H1 (cell line): ENCODE data around the gene ITPR3. TPM values are rescaled to one million over a fixed set of nuclear protein-coding genes. Genes with fewer than 3 reads are reported as not detected.

Source experiments
- CTCF ChIA-PET: fragments of 300-600 bp; sonication (Branson Sonifier 250); formaldehyde crosslinking; loops from one replicate; lab custom pipeline; 2021; ENCODE audit not compliant: partially characterized antibody; lab: Charles Lee
- POLR2A ChIA-PET: fragments of 300-600 bp; sonication (Branson Sonifier 250); formaldehyde crosslinking; loops from one replicate; lab custom pipeline; 2021; ENCODE audit warnings: inconsistent platforms; ENCODE audit not compliant: partially characterized antibody; lab: Charles Lee
- DNase-seq, 2 experiments: peaks; one replicate each; pipeline versions ENCODE4 v3.0.0 to v3.0.0-alpha.2; 2010 to 2022; ENCODE audit warnings: low spot score in 2 of 2, low read depth in 1 of 2, mixed read lengths in 1 of 2
- FAIRE-seq: peaks from 2 replicates; lab custom pipeline; 2011; peaks lifted over from hg19 to GRCh38; lab: Jason Lieb, UNC
- H2AFZ ChIP-seq: 2 replicates; pipeline ENCODE4 v1.8.1; 2012; ENCODE audit warnings: low read length, inconsistent platforms
- H2AK5ac ChIP-seq: 2 replicates; pipeline ENCODE4 v1.6.1; 2013; ENCODE audit warnings: low read depth, low read length
- H2BK120ac ChIP-seq: replicated peaks from 2 replicates; pipeline ENCODE3; 2013; ENCODE audit warnings: low read depth, low read length, inconsistent platforms
- H2BK12ac ChIP-seq: 2 replicates; pipeline ENCODE4 v1.6.1; 2013; ENCODE audit warnings: low read depth, low read length
- H2BK15ac ChIP-seq: 2 replicates; pipeline ENCODE4 v1.6.1; 2013; ENCODE audit warnings: low read length
- H2BK20ac ChIP-seq: 2 replicates; pipeline ENCODE4 v1.6.1; 2013; ENCODE audit warnings: low read length
- H2BK5ac ChIP-seq: 2 replicates; pipeline ENCODE4 v1.6.1; 2013; ENCODE audit warnings: low read depth, low read length
- H3K14ac ChIP-seq: 2 replicates; pipeline ENCODE4 v1.6.1; 2013; ENCODE audit warnings: inconsistent platforms; ENCODE audit not compliant: insufficient read length
- H3K18ac ChIP-seq: 2 replicates; pipeline ENCODE4 v1.6.1; 2013; ENCODE audit warnings: low read length; ENCODE audit errors: extremely low read depth
- H3K23ac ChIP-seq: 2 replicates; pipeline ENCODE4 v1.6.1; 2013; ENCODE audit warnings: inconsistent platforms; ENCODE audit not compliant: insufficient read length
- H3K23me2 ChIP-seq: 2 replicates; pipeline ENCODE4 v1.6.1; 2013; ENCODE audit warnings: low read depth, low read length
- H3K27ac ChIP-seq: 2 replicates; pipeline ENCODE4 v1.6.1; 2011; ENCODE audit warnings: low read depth, low read length, inconsistent platforms
- H3K27me3 ChIP-seq, 4 experiments: replicated peaks in 1 of 4; 1 replicate in 1 of 4; 2 replicates in 3 of 4; pipeline versions ENCODE4 v1.6.1 to v1.8.1; 2011 to 2013; ENCODE audit warnings: low read length in 3 of 4, mild to moderate bottlenecking in 3 of 4, inconsistent platforms in 2 of 4, mixed read lengths in 2 of 4, moderate library complexity in 1 of 4; ENCODE audit not compliant: control insufficient read depth in 3 of 4, insufficient read depth in 3 of 4; ENCODE audit errors: extremely low read depth in 1 of 4
- H3K36me3 ChIP-seq, 4 experiments: 2 replicates each; pipeline versions ENCODE4 v1.6.1 to v1.8.1; 2011 to 2013; ENCODE audit warnings: mild to moderate bottlenecking in 4 of 4, low read length in 3 of 4, moderate library complexity in 2 of 4, control low read depth in 1 of 4, inconsistent platforms in 1 of 4; ENCODE audit not compliant: insufficient read depth in 4 of 4, control insufficient read depth in 2 of 4
- H3K4ac ChIP-seq: replicated peaks from 2 replicates; pipeline ENCODE3; 2013; ENCODE audit warnings: low read length, low read depth, mixed read lengths, inconsistent platforms; ENCODE audit not compliant: insufficient read length
- H3K4me1 ChIP-seq, 4 experiments: replicated peaks in 1 of 4; 1 replicate in 1 of 4; 2 replicates in 3 of 4; pipeline versions ENCODE4 v1.6.1 to v1.8.1; 2011 to 2013; ENCODE audit warnings: low read length in 3 of 4, inconsistent platforms in 2 of 4, mixed read lengths in 1 of 4; ENCODE audit not compliant: insufficient read depth in 4 of 4, control insufficient read depth in 3 of 4
- H3K4me2 ChIP-seq, 2 experiments: 2 replicates each; pipeline versions ENCODE4 v1.6.1 to v1.8.1; 2011 to 2013; ENCODE audit warnings: low read depth in 2 of 2, low read length in 2 of 2, control low read depth in 1 of 2, inconsistent platforms in 1 of 2, mild to moderate bottlenecking in 1 of 2; ENCODE audit not compliant: insufficient read depth in 1 of 2
- H3K4me3 ChIP-seq, 4 experiments: fragments of 200-600, 300-600 bp in 1 of 4; sonication (generic), shearing (Covaris generic), sonication (Bioruptor Twin) in 1 of 4; 2 replicates each; pipeline versions ENCODE4 v1.5.1 to v1.8.1; 2011 to 2016; ENCODE audit warnings: low read length in 4 of 4, low read depth in 3 of 4, control low read depth in 2 of 4, inconsistent platforms in 2 of 4, mild to moderate bottlenecking in 2 of 4, mixed read lengths in 1 of 4, moderate library complexity in 1 of 4; ENCODE audit not compliant: insufficient read depth in 2 of 4; ENCODE audit errors: extremely low read depth in 1 of 4
- H3K56ac ChIP-seq: replicated peaks from 2 replicates; pipeline ENCODE3; 2013; ENCODE audit warnings: low read depth, mild to moderate bottlenecking, mixed read lengths, low read length, inconsistent platforms; ENCODE audit not compliant: insufficient read length
- H3K79me1 ChIP-seq: 2 replicates; pipeline ENCODE4 v1.6.1; 2013; ENCODE audit warnings: low read depth, low read length, control low read depth
- H3K79me2 ChIP-seq, 2 experiments: 2 replicates each; pipeline versions ENCODE4 v1.6.1 to v1.8.1; 2012 to 2013; ENCODE audit warnings: low read length in 2 of 2, mild to moderate bottlenecking in 2 of 2, inconsistent platforms in 1 of 2; ENCODE audit not compliant: insufficient read depth in 2 of 2, control insufficient read depth in 1 of 2
- H3K9ac ChIP-seq, 4 experiments: replicated peaks in 1 of 4; 1 replicate in 1 of 4; 2 replicates in 3 of 4; pipeline versions ENCODE4 v1.6.1 to v1.8.1; 2011 to 2013; ENCODE audit warnings: low read depth in 3 of 4, low read length in 3 of 4, control low read depth in 2 of 4, mild to moderate bottlenecking in 2 of 4, moderate library complexity in 2 of 4, inconsistent platforms in 1 of 4; ENCODE audit errors: extremely low read depth in 1 of 4
- H3K9me3 ChIP-seq, 2 experiments: 2 replicates each; pipeline versions ENCODE4 v1.6.1 to v1.8.1; 2012 to 2013; ENCODE audit warnings: mild to moderate bottlenecking in 2 of 2, moderate library complexity in 2 of 2, control low read depth in 1 of 2, inconsistent platforms in 1 of 2, low read depth in 1 of 2, low read length in 1 of 2, mixed read lengths in 1 of 2; ENCODE audit not compliant: insufficient read depth in 2 of 2
- H4K20me1 ChIP-seq, 2 experiments: replicated peaks in 1 of 2; 2 replicates each; pipeline versions ENCODE3 to v1.8.1; 2011 to 2013; ENCODE audit warnings: inconsistent platforms in 2 of 2, low read length in 2 of 2, mild to moderate bottlenecking in 1 of 2; ENCODE audit not compliant: insufficient read depth in 2 of 2, control insufficient read depth in 1 of 2
- H4K5ac ChIP-seq: 2 replicates; pipeline ENCODE4 v1.6.1; 2013; ENCODE audit warnings: low read length, low read depth, mixed read lengths, inconsistent platforms; ENCODE audit not compliant: insufficient read length
- H4K8ac ChIP-seq: 2 replicates; pipeline ENCODE4 v1.8.0; 2013; ENCODE audit warnings: mild to moderate bottlenecking, moderate library complexity, low read length, inconsistent platforms; ENCODE audit not compliant: insufficient read depth; ENCODE audit errors: extremely low read depth
- H4K91ac ChIP-seq: replicated peaks from 2 replicates; pipeline ENCODE3; 2013; ENCODE audit warnings: low read length, mixed read lengths, inconsistent platforms; ENCODE audit not compliant: insufficient read length
- SP4 ChIP-seq: IDR thresholded peaks from 2 replicates; pipeline ENCODE4 v1.6.1; 2012; ENCODE audit warnings: low read length, inconsistent platforms
- TEAD4 ChIP-seq: IDR thresholded peaks from 2 replicates; pipeline ENCODE4 v1.6.1; 2012; ENCODE audit warnings: low read depth, low read length, inconsistent platforms, mixed read lengths
- YY1 ChIP-seq: IDR thresholded peaks from 2 replicates; pipeline ENCODE4 v1.6.1; 2011; ENCODE audit warnings: low read depth, mild to moderate bottlenecking, low read length
- WGBS, 2 experiments: shearing (Covaris generic) in 1 of 2; methylation state at CpG; one replicate each; pipeline versions ENCODE4 v1.1.6 to v1.1.7; 2013 to 2015; ENCODE audit warnings: low lambda C conversion rate in 2 of 2, mixed read lengths in 2 of 2, inconsistent platforms in 1 of 2, low coverage in 1 of 2, missing lambda C conversion rate in 1 of 2; ENCODE audit not compliant: insufficient replicate concordance in 2 of 2, insufficient coverage in 1 of 2, insufficient read length in 1 of 2; ENCODE audit errors: extremely low coverage in 1 of 2, missing lambda C conversion rate in 1 of 2; 5-methylcytosine and 5-hydroxymethylcytosine counted together
- polyA plus RNA-seq, 7 experiments: library from polyadenylated mRNA; depleted of rRNA in 3 of 7; stranded (reverse) in 5 of 7; unstranded in 2 of 7; fragments of >200 nt in 5 of 7; fragments of 200-250 nt in 2 of 7; gene quantifications; 1 replicate in 5 of 7; 2 replicates in 1 of 7; 4 replicates in 1 of 7; pipeline versions ENCODE4 v1.2.1 to v1.2.3, GENCODE V29; 2011 to 2013; ENCODE audit warnings: missing spikeins in 2 of 7, mixed read lengths in 2 of 7
- total RNA-seq: library from RNA; stranded (reverse); fragmentation: NEBNext Ultra II Directional; extraction: Animal tissue kit (Norgen Biotek cat#: 25700); gene quantifications from 2 replicates; pipeline ENCODE4 v1.2.1, GENCODE V29; 2021

Gene ITPR3
- total and polyA plus RNA-seq, 2 of the 8 experiments (the other 6 are each of a cell fraction or from before 2014, with no cell fraction given): 29.1 to 45.7 TPM

- H3K23ac ChIP-seq: no peak overlapping the region
- ChIA-PET CTCF (interaction anchor here (0.8 to 3.5 kb wide), 7 partner anchors 8 to 91 kb away, joined by 3 to 57 read pairs (median 8); partner anchors contain the start of gene ITPR3), POLR2A (interaction anchor here (1.2 to 3.6 kb wide), 3 partner anchors 12 to 22 kb away, joined by 3 to 19 read pairs (median 15); partner anchors contain the start of gene ITPR3)
- H3K9ac ChIP-seq: no peak overlapping the region
- DNase-seq (no peak), FAIRE-seq (no peak)
- no peak overlapping the region for H3K27ac ChIP-seq
- H3K4me1 ChIP-seq: peaks cover 6 to 42% (median 26%) of the 10 kb centered on the region in 4 experiments
- H3K56ac ChIP-seq: no peak overlapping the region
- H3K9me3 ChIP-seq: peaks cover 2 to 7% of the 10 kb centered on the region in 2 experiments; a peak in 1 of 4 replicates
- no peaks in the 10 kb centered on the region for H3K79me2 ChIP-seq
- WGBS, 2 experiments: 85% methylated on average over 3 of the region's 3 CpGs; no CpG with 5 or more reads in 1 of the 2 experiments
- no peaks in the 10 kb centered on the region for H3K79me1 ChIP-seq
- H3K36me3 ChIP-seq: no peaks in the 10 kb centered on the region
- no peak overlapping the region for H3K4me2 ChIP-seq
- no peak overlapping the region; the same call in 1 of the 2 replicates for H4K8ac ChIP-seq
- H3K4ac ChIP-seq: no peak overlapping the region
- H2AK5ac ChIP-seq: no peak overlapping the region
- H2AFZ ChIP-seq: no peak overlapping the region
- H2BK15ac ChIP-seq: peak overlapping the region; percentile 88; the same call in 1 of the 2 replicates
- H2BK120ac ChIP-seq: no peak overlapping the region
- H3K27me3 ChIP-seq: 0 out of 7 replicates have a peak, but pooled peaks cover 0 to 2% (median 0%) of the 10 kb centered on the region in 4 experiments
- H3K14ac ChIP-seq: no peak overlapping the region
- no peak overlapping the region for H4K5ac ChIP-seq
- H3K4me3 ChIP-seq: no peak overlapping the region
- no peak for TF ChIP-seq SP4
- no peak for TF ChIP-seq TEAD4
- TF ChIP-seq YY1: no peak
- TF ChIP-seq, all 59 proteins: peak for 0
- no peak overlapping the region for H3K18ac ChIP-seq
- H2BK12ac ChIP-seq: peak overlapping the region; percentile 90; the same call in 1 of the 2 replicates
- peak overlapping the region; percentile 52 for H4K91ac ChIP-seq
- 0 out of 2 replicates have a peak overlapping the region, but pooled peaks have one; percentile 54 for H2BK5ac ChIP-seq
- H4K20me1 ChIP-seq: no peaks in the 10 kb centered on the region
- peak overlapping the region; percentile 87; the same call in 1 of the 2 replicates for H2BK20ac ChIP-seq
- H3K23me2 ChIP-seq: no peaks in the 10 kb centered on the region; the same call in 1 of the 2 replicates
Measured at GRCh38 chr6:33609019-33609418, 12.1 kb upstream of the ITPR3 start.
